Measurements from ENCODE around the gene HMBS. TPM values are rescaled to one million over a fixed set of nuclear protein-coding genes. Genes with fewer than 3 reads are reported as not detected.
"Not testable (repeated sequence)": the region's sequence is repeated elsewhere in the genome, so short reads cannot be mapped to it uniquely, and the experiment has no call there.

The HMBS gene
- total RNA-seq, 1 donor, result 14.9 TPM

DNA sequence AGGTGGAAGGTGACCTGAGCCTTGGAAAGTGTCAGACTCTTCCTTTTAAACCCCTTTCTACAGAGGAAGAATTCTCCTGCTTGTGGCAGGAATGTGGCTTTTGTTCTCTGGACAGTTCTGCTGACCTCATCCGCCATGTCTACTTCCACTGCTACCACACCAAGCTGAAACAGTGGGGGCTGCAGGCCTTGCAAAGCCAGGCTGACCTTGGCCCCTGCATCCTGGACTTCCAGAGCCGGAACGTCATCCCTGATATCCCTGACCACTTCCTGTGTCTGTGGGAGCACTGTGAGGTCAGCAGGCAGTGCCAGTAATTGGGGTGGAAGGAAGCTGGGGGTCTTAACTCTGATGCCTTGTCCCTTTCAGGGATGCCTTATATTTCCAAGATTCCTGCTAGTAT is 46.0 kb downstream of the HMBS start:
- no peak for DNase-seq (ENCODE audit: low read depth)
- H3K4me3 ChIP-seq (ENCODE audit: low read depth, low read length), result no peak overlapping the region
- no peak for TF ChIP-seq CTCF (IDR thresholded peaks at IDR 0.05; ENCODE audit: insufficient read depth, low read length)

DNA sequence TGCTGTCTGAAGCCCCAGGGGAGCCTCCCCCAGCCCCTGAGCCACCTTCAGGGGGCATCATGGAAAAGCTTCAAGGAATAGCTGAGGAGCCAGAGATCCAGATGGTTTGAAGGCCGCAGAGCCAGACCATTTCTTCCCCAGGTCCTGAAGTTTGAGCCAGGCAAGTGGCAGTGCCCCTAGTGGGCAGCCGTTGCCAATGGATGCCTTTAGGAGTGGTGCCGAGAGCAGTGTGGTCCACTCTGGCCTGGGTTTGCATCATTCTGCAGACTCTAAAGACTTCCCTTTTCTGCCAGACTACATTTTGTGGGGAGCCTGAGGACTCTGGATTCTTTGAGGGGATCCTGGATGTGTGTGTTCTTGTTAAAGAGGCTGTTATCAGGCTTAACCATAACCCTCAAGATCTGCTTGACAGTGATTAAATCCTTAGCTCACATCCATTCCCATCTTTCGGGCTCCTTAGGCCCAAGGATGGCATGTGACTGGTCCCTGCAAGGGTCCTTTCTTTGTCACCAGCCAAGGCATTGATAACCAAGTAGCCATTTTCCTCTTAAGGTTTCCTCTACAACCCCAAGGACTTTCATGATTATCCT is 49.8 kb downstream of the HMBS start:
- H3K4me3 ChIP-seq (ENCODE audit: low read depth, low read length), result no peak overlapping the region
- TF ChIP-seq CTCF (IDR thresholded peaks at IDR 0.05; ENCODE audit: insufficient read depth, low read length), result peak; percentile 59
- DNase-seq (ENCODE audit: low read depth), result no peak

DNA sequence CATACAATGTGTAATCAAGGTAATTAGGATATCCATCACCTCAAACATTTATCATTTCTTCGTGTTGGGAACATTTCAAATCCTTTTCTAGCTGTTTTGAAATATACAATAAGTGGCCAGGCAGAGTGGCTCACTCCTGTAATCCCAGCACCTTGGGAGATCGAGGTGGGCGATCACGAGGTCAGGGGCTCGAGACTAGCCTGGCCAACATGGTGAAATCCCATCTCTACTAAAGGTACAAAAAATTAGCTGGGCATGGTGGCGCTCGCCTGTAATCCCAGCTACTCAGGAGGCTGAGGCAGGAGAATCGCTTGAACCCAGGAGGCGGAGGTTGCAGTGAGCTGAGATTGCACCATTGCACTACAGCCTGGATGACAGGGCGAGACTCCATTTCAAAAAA is 54.6 kb downstream of the HMBS start:
- H3K4me3 ChIP-seq (ENCODE audit: low read depth, low read length); DNase-seq (ENCODE audit: low read depth): not testable (repeated sequence)

Other genes with a start within 250 kb of the HMBS start
- gene CXCR5, start 201.0 kb upstream of the HMBS start, total RNA-seq (ENCODE audit: low replicate concordance), result not detected in 2 replicates
- 17.7 and 19.5 TPM in 2 replicates for gene BCL9L, start 159.0 kb upstream of the HMBS start, total RNA-seq (ENCODE audit: low replicate concordance)
- gene UPK2, start 128.6 kb upstream of the HMBS start, total RNA-seq (ENCODE audit: low replicate concordance), result not detected in 2 replicates
- gene FOXR1, start 113.1 kb upstream of the HMBS start, total RNA-seq (ENCODE audit: low replicate concordance), result not detected in 2 replicates
- 30.9 and 63.4 TPM in 2 replicates for gene CENATAC, start 86.7 kb upstream of the HMBS start, total RNA-seq (ENCODE audit: low replicate concordance)
- gene RPS25, start 66.5 kb upstream of the HMBS start, total RNA-seq (ENCODE audit: low replicate concordance), result 796 and 2,500 TPM in 2 replicates
- 61.2 and 79.9 TPM in 2 replicates for gene TRAPPC4, start 66.1 kb upstream of the HMBS start, total RNA-seq (ENCODE audit: low replicate concordance)
- gene SLC37A4, start 54.0 kb upstream of the HMBS start, total RNA-seq (ENCODE audit: low replicate concordance), result 13.4 and 15.5 TPM in 2 replicates
- gene HYOU1, start 27.7 kb upstream of the HMBS start, total RNA-seq (ENCODE audit: low replicate concordance), result 117 and 126 TPM in 2 replicates
- 16.8 and 29.4 TPM in 2 replicates for gene VPS11, start 17.1 kb upstream of the HMBS start, total RNA-seq (ENCODE audit: low replicate concordance)
- gene DPAGT1, start 17.0 kb downstream of the HMBS start, total RNA-seq (ENCODE audit: low replicate concordance), result 7.0 and 30.5 TPM in 2 replicates
- gene C2CD2L, start 22.5 kb downstream of the HMBS start, total RNA-seq (ENCODE audit: low replicate concordance), result 2.6 and 4.9 TPM in 2 replicates
- gene HINFP, start 36.7 kb downstream of the HMBS start, total RNA-seq (ENCODE audit: low replicate concordance), result 8.7 and 19.1 TPM in 2 replicates
- gene ABCG4, start 64.2 kb downstream of the HMBS start, total RNA-seq (ENCODE audit: low replicate concordance), result 0.08 TPM in 1 of 2 replicates, not detected in the other
- 16.5 and 18.3 TPM in 2 replicates for gene NLRX1, start 83.8 kb downstream of the HMBS start, total RNA-seq (ENCODE audit: low replicate concordance)
- not detected in 2 replicates for gene NHERF4, start 100.6 kb downstream of the HMBS start, total RNA-seq (ENCODE audit: low replicate concordance)
- 4.0 and 11.4 TPM in 2 replicates for gene CBL, start 121.5 kb downstream of the HMBS start, total RNA-seq (ENCODE audit: low replicate concordance)
- 2.2 and 52.1 TPM in 2 replicates for gene MCAM, start 232.2 kb downstream of the HMBS start, total RNA-seq (ENCODE audit: low replicate concordance)
- 4.7 and 7.1 TPM in 2 replicates for gene RNF26, start 249.6 kb downstream of the HMBS start, total RNA-seq (ENCODE audit: low replicate concordance)